ENCODE measurements around the gene CIT.

GRCh38 chr12:119661882-119662281 is 215.2 kb downstream of the CIT start:
- no peak for TF ChIP-seq POLR2A (IDR thresholded peaks at IDR 0.05)
- TF ChIP-seq CTCF (IDR thresholded peaks at IDR 0.05) = no peak

Data from body of pancreas (tissue), 4 donors.